Immature natural killer cell (primary cell): Measurements from ENCODE around the gene CAVIN1. TPM values are rescaled to one million over a fixed set of nuclear protein-coding genes. Genes with fewer than 3 reads are reported as not detected.
"Not testable (repeated sequence)": the region's sequence is repeated elsewhere in the genome, so short reads cannot be mapped to it uniquely, and the experiment has no call there.

ENCODE experiments used
- DNase-seq, 3 donors: peaks; one replicate each; pipeline ENCODE4 v3.0.0; 2022; ENCODE audit warnings: mixed read lengths in 1 of 3
- H3K27ac Mint-ChIP-seq, 6 donors: one replicate each; pipeline ENCODE4 v1.8.0; 2020; ENCODE audit warnings: mixed read lengths in 6 of 6, mild to moderate bottlenecking in 5 of 6, inconsistent platforms in 4 of 6, moderate library complexity in 3 of 6
- H3K27me3 Mint-ChIP-seq, 3 donors: one replicate each; pipeline ENCODE4 v1.8.0; 2020 to 2021; ENCODE audit warnings: low read depth in 3 of 3, mild to moderate bottlenecking in 3 of 3, mixed read lengths in 3 of 3, moderate library complexity in 3 of 3, inconsistent platforms in 1 of 3
- H3K36me3 Mint-ChIP-seq, 3 donors: one replicate each; pipeline ENCODE4 v1.8.0; 2020; ENCODE audit warnings: mixed read lengths in 3 of 3, inconsistent platforms in 2 of 3, mild to moderate bottlenecking in 2 of 3
- H3K4me1 Mint-ChIP-seq, 2 donors: one replicate each; pipeline ENCODE4 v1.8.0; 2020; ENCODE audit warnings: inconsistent platforms in 2 of 2, mild to moderate bottlenecking in 2 of 2, mixed read lengths in 2 of 2, moderate library complexity in 1 of 2
- H3K4me3 Mint-ChIP-seq, 5 donors: one replicate each; pipeline ENCODE4 v1.8.0; 2020; ENCODE audit warnings: mild to moderate bottlenecking in 5 of 5, mixed read lengths in 5 of 5, inconsistent platforms in 3 of 5, moderate library complexity in 3 of 5
- H3K9me3 Mint-ChIP-seq, 6 donors: one replicate each; pipeline ENCODE4 v1.8.0; 2020; ENCODE audit warnings: mild to moderate bottlenecking in 6 of 6, mixed read lengths in 6 of 6, inconsistent platforms in 4 of 6, moderate library complexity in 3 of 6
- polyA plus RNA-seq, 3 donors: library from polyadenylated mRNA; unstranded; fragments of 300-500 nt; fragmentation: Illumina TruSeq; gene quantifications; one replicate each; pipeline ENCODE4 v1.2.3, GENCODE V29; 2021

Gene CAVIN1
- polyA plus RNA-seq, 3 donors from 2014 or later = not detected

DNA sequence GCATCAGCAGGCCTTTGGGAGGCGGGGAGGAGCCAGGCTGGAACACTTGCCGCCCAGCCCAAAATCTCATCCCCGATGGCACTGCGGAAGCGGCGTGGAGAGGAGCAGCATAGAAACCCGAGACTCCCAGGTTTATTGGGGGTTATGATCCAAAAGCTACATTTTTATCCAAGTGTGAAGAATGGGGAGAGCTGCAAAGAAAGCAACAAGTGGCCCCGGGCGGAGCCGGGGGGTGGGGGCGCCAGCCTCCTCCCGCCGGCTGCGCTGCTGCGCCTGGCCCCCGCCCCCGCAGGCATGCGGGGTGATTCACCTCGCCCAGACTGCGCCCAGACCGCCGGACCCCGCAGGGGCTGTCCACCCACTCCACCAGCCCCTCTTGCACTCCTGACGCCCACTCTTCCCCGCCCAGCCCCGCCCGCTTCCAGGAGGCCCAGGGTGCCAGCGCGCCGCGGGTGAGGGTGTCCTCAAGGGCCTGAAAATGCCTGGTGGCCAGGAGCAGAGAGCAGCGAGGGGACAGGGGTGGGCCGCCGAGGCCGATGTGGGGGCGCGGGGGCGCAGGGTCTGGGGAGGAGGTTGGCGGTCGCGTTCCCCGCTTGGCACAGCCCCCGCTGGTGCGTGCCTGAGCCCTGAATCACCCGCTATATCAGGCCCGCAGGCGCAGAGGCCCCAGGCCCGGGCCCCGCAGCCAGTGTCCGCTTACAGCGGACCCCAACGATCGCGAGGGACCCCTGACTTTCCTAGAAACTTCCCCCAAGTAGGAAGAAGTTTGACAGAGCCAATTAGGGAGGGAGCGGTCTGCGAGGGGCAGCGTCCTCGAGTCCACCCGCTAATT, 1.3 kb downstream of the CAVIN1 start:
- peak overlapping the region in 4 of 5 donors; percentile 25 to 69 (median 39) for H3K4me3 Mint-ChIP-seq
- peaks cover 15 to 33% (median 26%) of the 10 kb centered on the region in 3 donors for H3K27me3 Mint-ChIP-seq
- no peaks in the 10 kb centered on the region for H3K9me3 Mint-ChIP-seq
- H3K4me1 Mint-ChIP-seq = peaks cover 6 to 11% of the 10 kb centered on the region in 2 donors
- DNase-seq = no peak
- H3K27ac Mint-ChIP-seq = no peak overlapping the region
- H3K36me3 Mint-ChIP-seq = peaks cover 0 to 7% (median 3%) of the 10 kb centered on the region in 3 donors

DNA sequence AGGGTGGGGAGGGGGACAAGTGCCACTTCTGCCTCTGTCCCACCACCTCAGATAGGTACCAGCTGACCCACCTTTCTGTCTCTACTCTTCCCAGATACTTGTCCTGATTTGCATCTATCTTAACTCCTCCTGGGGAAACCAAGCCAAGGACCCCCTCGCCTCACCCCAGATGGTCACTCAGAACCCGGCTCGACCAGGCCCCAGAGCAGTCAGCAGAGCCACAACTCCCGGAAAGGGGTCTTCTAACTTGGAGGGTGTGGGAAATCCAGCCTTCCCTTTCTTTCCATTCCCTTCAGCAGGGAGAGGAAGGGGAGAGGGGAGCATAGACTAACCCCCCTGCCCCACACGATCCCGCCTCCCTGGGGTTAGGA, 1.9 kb downstream of the CAVIN1 start:
- Mint-ChIP-seq H3K36me3 (peaks cover 0 to 7% (median 3%) of the 10 kb centered on the region in 3 donors), H3K4me1 (peaks cover 6 to 11% of the 10 kb centered on the region in 2 donors), H3K27ac (no peak overlapping the region), H3K4me3 (peak overlapping the region in 2 of 5 donors; percentile 52 to 58), H3K27me3 (peaks cover 15 to 35% (median 28%) of the 10 kb centered on the region in 3 donors), H3K9me3 (no peaks in the 10 kb centered on the region)
- no peak for DNase-seq

DNA sequence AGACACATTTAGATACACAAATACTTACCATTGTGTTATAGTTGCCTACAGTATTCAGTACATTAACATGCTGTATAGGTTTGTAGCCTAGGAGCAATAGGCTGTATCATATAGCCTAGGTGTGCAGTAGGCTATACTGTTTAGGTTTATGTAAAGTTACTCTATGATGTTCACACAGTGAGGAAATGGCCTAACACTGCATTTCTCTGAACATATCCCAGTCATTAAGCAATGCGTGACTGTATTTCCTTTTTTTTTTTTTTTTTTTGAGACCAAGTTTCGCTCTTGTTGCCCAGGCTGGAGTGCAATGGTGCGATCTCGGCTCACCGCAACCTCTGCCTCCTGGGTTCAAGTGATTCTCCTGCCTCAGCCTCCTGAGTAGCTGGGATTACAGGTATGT, 5.1 kb downstream of the CAVIN1 start:
- not testable (repeated sequence) for H3K4me3 Mint-ChIP-seq, DNase-seq, H3K36me3 Mint-ChIP-seq, H3K27ac Mint-ChIP-seq, H3K9me3 Mint-ChIP-seq
- Mint-ChIP-seq H3K27me3 (peaks cover 10 to 21% (median 15%) of the 10 kb centered on the region in 3 donors), H3K4me1 (peaks cover 6 to 10% of the 10 kb centered on the region in 2 donors)

DNA sequence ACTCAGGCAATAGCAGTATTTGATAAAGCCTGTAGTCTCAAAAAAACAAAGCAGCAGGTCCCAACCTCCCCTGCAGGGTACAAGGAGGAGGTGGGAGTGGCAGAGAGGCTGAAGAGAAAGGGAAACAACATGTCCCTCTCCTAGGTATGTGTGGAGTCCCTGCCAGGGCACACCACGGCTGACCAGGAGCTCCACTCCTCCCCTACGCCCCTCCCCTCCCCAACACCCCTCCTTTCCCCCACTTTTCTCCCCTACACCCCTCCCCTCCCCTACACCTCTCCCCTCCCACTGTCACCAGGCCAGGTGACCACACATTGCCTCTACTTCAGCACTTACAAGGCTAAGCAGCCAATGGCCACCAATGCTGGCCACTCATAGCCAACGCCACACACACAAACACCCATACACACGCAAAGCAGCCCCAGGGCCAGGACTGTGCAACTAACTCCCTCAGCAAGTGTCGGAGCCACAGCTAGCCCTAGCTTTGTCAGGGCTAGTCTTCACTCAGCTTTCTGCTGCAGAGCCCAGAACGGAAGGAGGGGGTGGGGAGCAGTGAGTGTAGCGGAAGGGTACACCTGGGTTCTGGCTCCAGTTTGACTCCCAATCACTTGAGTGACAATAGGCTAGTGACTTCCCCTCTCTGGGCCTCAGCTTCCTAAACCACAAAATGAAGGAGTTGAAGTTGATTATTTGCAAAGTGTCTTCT, 8.2 kb downstream of the CAVIN1 start:
- Mint-ChIP-seq H3K27me3 (peaks cover 4 to 7% (median 6%) of the 10 kb centered on the region in 3 donors), H3K27ac (no peak overlapping the region), H3K4me3 (no peak overlapping the region), H3K9me3 (no peaks in the 10 kb centered on the region), H3K4me1 (peaks cover 0 to 2% of the 10 kb centered on the region in 2 donors), H3K36me3 (no peaks in the 10 kb centered on the region)
- no peak for DNase-seq

DNA sequence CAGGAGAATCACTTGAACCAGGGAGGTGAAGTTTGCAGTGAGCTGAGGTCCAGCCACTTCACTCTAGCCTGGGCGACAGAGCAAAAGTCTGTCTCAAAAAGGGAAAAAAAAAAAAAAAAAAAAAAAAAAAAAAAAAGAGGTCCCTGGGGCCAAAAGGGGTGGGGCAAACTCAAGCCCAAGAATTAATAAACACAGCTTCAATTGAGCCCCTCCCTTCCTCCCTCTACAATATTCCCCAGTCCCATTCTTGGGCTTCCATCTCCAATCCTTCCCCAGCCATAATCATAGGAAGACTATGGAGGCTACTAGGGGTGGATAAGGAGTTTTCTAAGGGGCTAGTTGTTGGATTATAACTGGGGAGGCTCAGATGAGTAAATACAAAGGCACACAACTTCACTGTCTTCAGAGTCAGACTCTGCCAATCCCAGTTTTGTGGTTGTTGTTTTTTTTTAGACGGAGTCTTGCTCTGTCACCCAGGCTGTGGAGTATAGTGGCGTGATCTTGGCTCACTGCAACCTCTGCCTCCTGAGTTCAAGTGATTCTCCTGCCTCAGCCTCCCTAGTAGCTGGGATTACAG, 9.5 kb downstream of the CAVIN1 start:
- Mint-ChIP-seq H3K4me1 (peaks cover 0 to 2% of the 10 kb centered on the region in 2 donors), H3K4me3 (no peak overlapping the region), H3K27ac (no peak overlapping the region), H3K9me3 (no peaks in the 10 kb centered on the region), H3K36me3 (no peaks in the 10 kb centered on the region), H3K27me3 (peaks cover 3 to 4% (median 4%) of the 10 kb centered on the region in 3 donors)
- DNase-seq = no peak

DNA sequence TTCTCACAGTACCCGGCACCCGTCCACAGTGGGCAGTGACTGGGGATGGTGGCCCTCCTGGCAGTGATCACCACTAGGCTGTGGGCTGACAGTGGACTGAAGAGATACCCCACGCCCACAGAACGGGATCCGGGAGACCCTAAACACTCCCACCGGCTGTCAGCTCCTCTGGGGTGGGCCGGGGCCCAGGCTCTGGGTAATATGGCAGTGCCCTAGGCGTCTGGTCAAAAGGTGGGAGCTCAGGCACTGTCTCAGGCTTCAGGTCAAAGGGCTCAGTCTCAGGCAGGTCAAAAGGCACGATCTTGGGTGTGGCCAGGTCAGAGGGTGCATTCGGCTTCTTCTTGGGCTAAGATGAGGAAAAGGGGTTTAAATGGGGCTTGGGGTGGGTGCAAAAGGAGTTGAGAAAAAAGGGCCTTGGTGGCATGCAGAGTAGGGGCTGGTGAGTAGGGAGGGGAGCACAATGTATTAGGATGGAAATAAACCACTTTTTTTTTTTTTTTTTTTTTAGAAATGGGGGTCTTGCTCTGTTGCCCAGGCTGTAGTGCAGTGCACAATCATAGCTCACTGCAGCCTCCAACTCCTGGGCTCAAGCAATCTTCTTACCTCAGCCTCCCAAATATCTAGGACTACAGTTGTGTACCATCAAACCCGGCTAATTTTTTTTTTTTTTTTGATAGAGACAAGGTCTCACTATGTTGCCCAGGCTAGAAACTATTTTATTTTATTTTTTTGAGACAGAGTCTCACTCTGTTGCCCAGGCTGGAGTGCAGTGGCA, 11.0 kb downstream of the CAVIN1 start:
- Mint-ChIP-seq H3K4me3 (no peak overlapping the region), H3K27me3 (peaks cover 3 to 7% (median 7%) of the 10 kb centered on the region in 3 donors), H3K36me3 (no peaks in the 10 kb centered on the region), H3K4me1 (peaks cover 0 to 3% of the 10 kb centered on the region in 2 donors), H3K27ac (no peak overlapping the region), H3K9me3 (no peaks in the 10 kb centered on the region)
- DNase-seq = no peak

DNA sequence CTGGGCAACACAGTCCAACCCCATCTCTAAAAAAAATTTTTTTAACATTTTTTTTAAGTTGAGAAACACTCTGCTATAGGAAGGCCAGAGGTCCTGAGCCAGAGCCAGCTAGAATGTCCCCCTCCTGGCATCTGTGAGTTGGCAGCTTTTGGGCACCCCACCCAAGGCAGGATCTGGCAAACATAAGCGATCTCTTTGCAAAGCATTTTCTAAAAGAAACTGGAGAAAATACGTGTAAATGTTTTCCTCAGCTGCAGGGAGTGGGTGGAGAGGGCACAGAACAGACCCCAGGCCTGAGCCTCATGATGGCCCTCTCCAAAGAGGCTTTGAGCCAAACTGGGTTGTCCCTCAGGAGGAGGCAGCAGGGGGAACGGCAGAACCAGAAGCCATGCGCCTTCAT, 11.7 kb downstream of the CAVIN1 start:
- Mint-ChIP-seq H3K9me3 (no peaks in the 10 kb centered on the region), H3K27ac (no peak overlapping the region)

DNA sequence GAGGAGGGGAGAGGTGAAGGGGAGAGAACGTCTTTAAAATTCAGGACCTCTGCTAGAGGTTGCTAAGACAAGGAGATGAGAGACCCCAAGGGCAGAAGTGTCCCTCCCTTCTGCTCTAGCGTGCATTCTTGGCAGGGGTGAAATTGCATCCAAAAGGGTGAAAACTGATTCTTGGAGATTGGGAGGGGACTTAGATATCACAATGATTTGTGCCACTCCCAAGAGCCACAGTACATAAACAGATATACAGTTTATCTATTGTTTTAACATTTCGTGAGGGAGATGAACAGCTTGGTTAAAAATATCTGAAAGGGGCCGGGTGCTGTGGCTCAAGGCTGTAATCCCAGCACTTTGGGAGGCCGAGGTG, 12.8 kb downstream of the CAVIN1 start:
- Mint-ChIP-seq H3K4me3 (no peak overlapping the region), H3K27ac (no peak overlapping the region), H3K36me3 (no peaks in the 10 kb centered on the region), H3K9me3 (no peaks in the 10 kb centered on the region), H3K27me3 (peaks cover 3 to 5% (median 3%) of the 10 kb centered on the region in 3 donors), H3K4me1 (peaks cover 0 to 3% of the 10 kb centered on the region in 2 donors)
- DNase-seq = no peak

More for the DNA sequence above, 11.7 kb downstream of the CAVIN1 start:
- DNase-seq = no peak
- peaks cover 0 to 3% of the 10 kb centered on the region in 2 donors for H3K4me1 Mint-ChIP-seq
- H3K36me3 Mint-ChIP-seq = no peaks in the 10 kb centered on the region
- H3K4me3 Mint-ChIP-seq = no peak overlapping the region
- peaks cover 3 to 7% (median 3%) of the 10 kb centered on the region in 3 donors for H3K27me3 Mint-ChIP-seq

DNA sequence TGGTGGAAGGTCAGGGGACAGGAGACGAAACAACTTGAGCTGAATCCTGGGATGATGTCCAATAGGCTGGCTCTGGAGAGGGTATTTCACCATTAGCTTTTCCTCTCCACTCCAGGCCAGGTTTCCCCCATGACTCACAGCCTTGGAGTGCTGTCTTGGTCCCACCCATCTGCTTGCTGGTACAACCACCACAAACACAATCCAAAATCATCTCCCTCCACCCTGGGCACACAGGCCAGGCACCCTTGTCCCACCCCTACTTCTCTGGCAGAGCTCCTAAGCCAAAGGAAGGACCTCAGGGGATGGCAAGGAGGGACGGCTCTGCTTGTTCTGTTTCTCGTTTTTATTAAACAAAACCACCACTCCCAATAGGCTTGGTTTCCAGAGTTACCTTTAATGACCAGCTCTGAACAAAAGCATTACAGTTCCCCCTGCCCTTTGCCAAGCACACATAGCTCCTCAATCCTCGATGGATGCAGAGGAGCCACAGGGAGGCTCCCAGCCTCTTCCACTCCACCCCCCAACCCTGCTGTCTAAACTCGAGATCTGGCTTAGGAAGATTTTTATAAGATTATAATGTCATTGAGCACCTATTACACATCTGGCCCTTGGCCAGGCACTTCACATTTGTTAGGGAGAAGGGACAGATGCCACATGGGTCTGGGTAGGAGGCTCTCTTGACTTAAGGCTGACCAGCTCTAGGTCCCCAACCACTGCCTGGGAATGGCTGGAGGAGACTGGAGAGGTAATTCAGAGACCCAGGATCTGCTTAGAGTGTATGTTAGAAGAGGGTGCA, 13.3 kb downstream of the CAVIN1 start:
- H3K4me1 Mint-ChIP-seq = peaks cover 0 to 2% of the 10 kb centered on the region in 2 donors
- no peaks in the 10 kb centered on the region for H3K36me3 Mint-ChIP-seq
- H3K27ac Mint-ChIP-seq = no peak overlapping the region
- peaks cover 3 to 5% (median 3%) of the 10 kb centered on the region in 3 donors for H3K27me3 Mint-ChIP-seq
- H3K4me3 Mint-ChIP-seq = no peak overlapping the region
- no peaks in the 10 kb centered on the region for H3K9me3 Mint-ChIP-seq
- no peak for DNase-seq

DNA sequence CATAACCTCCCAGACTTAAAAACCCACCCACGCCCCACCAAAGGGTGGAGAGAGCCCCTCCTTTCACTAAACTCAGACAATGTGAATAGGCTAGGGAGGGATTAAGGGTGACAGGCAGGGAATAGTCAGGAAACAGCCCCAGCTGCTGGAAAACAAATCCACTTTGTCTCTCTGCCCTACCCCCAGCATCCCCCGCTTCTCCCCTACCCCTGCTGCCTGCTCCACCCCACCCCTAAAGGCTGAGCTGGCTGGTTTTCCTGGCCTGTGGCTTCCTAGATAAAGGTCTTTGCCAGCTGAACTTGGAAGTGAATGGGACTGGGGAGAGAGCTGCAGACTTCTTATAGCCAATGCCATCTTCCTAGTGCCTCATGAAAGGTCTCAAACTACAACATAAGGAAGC, 15.0 kb downstream of the CAVIN1 start:
- Mint-ChIP-seq H3K4me3 (no peak overlapping the region), H3K27me3 (peaks cover 4 to 6% (median 5%) of the 10 kb centered on the region in 3 donors), H3K27ac (no peak overlapping the region), H3K4me1 (peaks cover 0 to 2% of the 10 kb centered on the region in 2 donors), H3K9me3 (no peaks in the 10 kb centered on the region), H3K36me3 (no peaks in the 10 kb centered on the region)
- DNase-seq = no peak

DNA sequence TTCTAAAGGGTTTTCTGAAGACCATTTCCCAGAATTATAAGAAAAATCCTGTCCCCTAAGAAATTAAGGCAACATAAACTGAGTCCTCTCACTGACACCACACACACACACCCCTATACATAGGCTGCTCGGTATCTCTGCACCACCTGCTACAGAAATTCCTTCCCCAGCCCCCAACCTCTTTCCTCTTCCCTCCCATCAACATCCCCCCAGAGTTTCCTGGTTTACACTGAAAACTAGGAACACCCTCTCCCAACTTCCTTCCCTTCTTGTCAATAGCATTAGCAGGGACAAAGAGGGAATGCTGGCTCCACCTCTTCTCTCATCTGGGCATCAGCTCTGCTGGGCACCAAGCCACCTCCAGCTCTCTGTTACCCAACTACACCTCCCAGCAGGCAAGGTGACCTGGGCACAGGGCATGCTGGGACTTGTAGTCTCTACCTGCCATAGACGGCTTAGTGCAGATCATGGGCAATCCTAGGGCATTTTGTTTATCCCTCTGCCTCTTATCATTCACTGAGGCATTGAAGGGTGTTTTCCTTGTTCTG, 15.7 kb downstream of the CAVIN1 start:
- no peaks in the 10 kb centered on the region for H3K9me3 Mint-ChIP-seq

DNA sequence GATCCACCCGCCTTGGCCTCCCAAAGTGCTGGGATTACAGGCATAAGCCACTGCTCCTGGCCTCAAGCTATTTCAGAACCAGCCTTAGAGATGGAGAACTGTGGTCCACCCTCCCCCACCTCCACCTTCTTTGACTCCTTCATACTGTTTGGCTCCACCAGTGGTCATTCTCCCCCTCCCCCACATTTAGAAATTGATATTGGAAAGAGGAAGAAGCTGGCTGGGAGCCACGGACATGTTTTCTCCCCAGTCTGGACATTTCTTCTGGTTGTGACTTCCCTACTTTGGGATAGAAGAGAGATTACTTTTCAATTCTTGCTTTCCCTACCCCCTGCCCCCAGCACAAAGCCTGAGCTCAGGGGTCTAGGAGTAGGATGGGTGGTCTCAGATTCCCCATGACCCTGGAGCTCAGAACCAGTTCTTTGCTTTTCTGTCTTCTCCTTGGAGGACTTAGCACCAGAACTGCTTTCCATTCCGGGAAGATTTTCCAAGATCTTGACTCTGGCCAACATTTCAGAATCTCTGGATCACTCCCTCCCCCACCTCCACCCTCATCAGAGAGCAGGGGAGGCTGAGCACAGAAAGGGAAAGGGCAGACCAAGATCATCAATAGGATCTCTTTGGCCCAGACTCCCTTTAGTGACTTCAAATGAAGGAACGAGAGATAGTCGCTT, 16.3 kb downstream of the CAVIN1 start:
- H3K27me3 Mint-ChIP-seq = peaks cover 4 to 7% (median 6%) of the 10 kb centered on the region in 3 donors
- H3K4me1 Mint-ChIP-seq = peaks cover 0 to 2% of the 10 kb centered on the region in 2 donors
- no peak for DNase-seq
- H3K27ac Mint-ChIP-seq = no peak overlapping the region
- H3K4me3 Mint-ChIP-seq = no peak overlapping the region
- H3K9me3 Mint-ChIP-seq = no peaks in the 10 kb centered on the region
- no peaks in the 10 kb centered on the region for H3K36me3 Mint-ChIP-seq

More for the DNA sequence above, 15.7 kb downstream of the CAVIN1 start:
- Mint-ChIP-seq H3K4me1 (peaks cover 0 to 2% of the 10 kb centered on the region in 2 donors), H3K4me3 (no peak overlapping the region), H3K27me3 (peaks cover 4 to 6% (median 5%) of the 10 kb centered on the region in 3 donors), H3K36me3 (no peaks in the 10 kb centered on the region), H3K27ac (peak overlapping the region in 1 of 6 donors; percentile 61)
- DNase-seq = peak; percentile 33 to 46 (median 37)
